Measurements from ENCODE around the gene ABCC4.

- TF ChIP-seq POLR2A (IDR thresholded peaks at IDR 0.05): no peak
- no peak for TF ChIP-seq CTCF (IDR thresholded peaks at IDR 0.05)
These were observed 209.5 kb downstream of the ABCC4 start for GRCh38 chr13:95091755-95092154.
